IPS DF 4.7 (cell line): ENCODE results near the gene ABCC9.

Experiments used
- DNase-seq: peaks from one replicate; pipeline ENCODE4 v3.0.0-alpha.2; 2013; ENCODE audit warnings: low spot score; ENCODE audit errors: extremely low read depth

The ABCC9 gene

GRCh38 chr12:21775133-21775820 is 165.9 kb downstream of the ABCC9 start:
- no peak for DNase-seq

GRCh38 chr12:21774358-21775132 is 166.7 kb downstream of the ABCC9 start, which contains the start of gene KCNJ8:
TSS of gene KCNJ8 (minus strand) at chr12:21774706. CDS start at chr12:21773616, 1,090 bp downstream.
- DNase-seq = no peak

- no peak for DNase-seq
Observed at GRCh38 chr12:21773806-21774205, 167.4 kb downstream of the ABCC9 start.

- peak; percentile 74 for DNase-seq
Observed at GRCh38 chr12:21773263-21773741, 167.9 kb downstream of the ABCC9 start.

- DNase-seq = no peak
Observed at GRCh38 chr12:21771311-21771710, 169.9 kb downstream of the ABCC9 start.

DNA sequence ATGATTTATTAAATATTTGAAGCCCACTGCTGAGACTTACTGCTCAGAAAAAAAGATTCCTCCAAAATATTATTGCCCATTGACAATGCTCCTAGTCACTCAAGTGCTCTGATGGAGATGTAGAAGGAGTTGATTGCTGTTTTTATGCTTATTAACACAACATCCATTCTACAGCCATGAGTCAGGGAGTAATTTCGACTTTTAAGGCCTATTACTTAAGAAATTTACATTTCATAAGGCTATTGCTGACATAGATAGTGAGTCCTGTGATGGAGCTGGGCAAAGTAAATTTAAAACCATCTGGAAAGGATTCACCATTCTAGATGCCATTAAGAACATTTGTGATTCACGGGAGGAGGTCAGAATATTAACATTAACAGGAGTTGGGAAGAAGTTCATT is 171.9 kb downstream of the ABCC9 start:
- DNase-seq = no peak

DNA sequence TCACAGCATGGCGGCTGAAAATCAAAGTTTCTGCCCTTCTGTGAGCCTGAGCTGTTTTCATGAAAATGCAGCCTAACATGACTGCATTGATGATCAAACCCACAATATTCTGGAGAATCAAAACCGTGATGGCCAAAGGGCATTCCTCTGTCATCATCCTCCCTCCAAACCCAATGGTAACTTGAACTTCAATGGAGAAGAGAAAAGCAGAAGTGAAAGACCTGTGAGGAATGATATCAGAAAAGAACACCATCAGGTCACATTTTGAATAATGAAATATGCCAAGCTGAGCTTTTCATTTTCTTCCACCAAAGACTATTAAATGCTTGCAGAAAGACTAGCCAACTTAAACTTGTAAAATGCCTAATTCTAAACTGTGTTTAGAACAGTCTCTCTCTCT is 174.8 kb downstream of the ABCC9 start:
- no peak for DNase-seq

DNA sequence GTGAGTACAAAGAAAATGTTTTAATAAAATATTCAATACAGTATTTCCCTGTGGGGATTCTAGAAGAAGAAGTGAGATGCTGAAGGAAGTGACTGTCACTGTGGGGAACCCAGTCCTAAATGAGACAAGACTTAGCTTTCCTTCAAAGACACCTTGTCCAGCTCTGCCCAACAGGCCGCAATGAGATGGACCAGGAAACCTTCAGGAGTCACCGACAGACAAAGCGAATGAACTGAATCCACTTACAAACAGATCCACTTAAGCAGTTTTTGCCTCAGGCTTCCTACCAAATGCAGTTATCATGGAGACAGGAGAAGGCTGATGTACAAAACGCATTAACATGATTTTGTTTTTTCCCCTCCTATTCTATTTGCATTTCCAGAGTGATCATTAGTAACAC is 176.3 kb downstream of the ABCC9 start:
- no peak for DNase-seq

DNA sequence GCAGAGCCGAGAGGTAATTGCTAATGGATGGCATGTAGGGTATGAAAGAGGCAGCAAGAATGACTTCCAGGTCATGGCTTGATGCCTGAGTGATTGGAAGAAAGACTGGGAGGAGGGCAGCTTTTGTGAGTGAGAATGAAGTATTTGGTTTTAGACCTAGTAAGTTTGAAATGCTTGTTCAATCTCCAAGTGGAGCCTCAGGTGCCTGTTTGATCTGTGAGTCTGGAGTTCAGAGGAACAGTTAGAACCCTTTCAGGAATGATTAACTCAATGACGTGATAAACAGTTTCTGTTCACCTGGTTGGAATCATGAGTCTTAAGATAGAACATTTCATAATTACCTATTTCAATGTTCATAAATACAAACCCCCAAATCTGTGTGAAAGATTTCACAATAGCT is 177.2 kb downstream of the ABCC9 start:
- no peak for DNase-seq

GRCh38 chr12:21763531-21763930 is 177.7 kb downstream of the ABCC9 start:
- DNase-seq = no peak

DNA sequence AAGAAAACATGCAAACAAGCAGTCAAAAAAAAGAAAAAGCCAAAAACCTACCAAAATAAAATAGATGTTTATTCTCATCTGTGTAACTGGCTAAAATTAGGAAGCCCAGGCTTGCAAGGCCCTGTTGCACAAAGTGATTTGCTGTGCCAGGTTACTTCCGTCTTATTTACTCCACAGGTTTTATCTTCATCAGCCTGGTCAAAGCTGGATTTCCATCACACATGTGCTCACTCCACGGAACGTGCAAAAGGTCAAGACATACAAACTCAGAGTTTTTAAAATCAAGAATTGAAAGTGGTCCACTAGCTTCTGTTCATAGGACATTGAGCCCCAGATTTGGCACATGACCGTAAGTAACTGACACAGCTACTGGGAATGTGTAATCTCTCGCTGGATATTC is 181.5 kb downstream of the ABCC9 start:
- DNase-seq = no peak

- no peak for DNase-seq
Observed at GRCh38 chr12:21757735-21758134, 183.5 kb downstream of the ABCC9 start.

DNA sequence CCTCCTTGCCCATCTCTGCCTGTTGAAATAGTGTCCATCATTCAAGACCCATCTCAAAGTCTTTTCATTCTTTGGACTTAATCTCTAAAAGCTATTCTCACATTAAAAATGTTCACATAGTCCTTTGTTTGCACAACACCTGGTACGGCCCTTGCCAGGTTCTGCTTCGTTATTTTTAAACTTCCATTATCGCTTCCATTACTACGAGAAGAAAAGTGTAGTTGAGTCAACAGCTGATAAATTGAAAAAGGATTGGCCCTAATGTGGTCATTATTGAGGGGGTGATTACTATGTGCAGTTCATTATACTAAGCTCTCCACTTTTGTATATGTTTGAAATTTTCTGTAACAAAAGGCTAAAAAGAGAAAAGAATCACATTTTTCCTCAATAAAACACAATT is 184.5 kb downstream of the ABCC9 start:
- DNase-seq = no peak

GRCh38 chr12:21751517-21751916 is 189.7 kb downstream of the ABCC9 start:
- no peak for DNase-seq
